Keratinocyte (primary cell): ENCODE results near the gene SLC5A2. TPM values are rescaled to one million over a fixed set of nuclear protein-coding genes. Genes with fewer than 3 reads are reported as not detected.

Experiments used
- DNase-seq: peaks from one replicate; pipeline ENCODE4 v3.0.0-alpha.2; 2011; ENCODE audit warnings: low read depth, missing footprints, low spot score
- FAIRE-seq: peaks from 2 replicates; lab custom pipeline; 2011; peaks lifted over from hg19 to GRCh38; lab: Jason Lieb, UNC
- H2AFZ ChIP-seq: 2 replicates; pipeline ENCODE4 v1.6.0; 2012; ENCODE audit warnings: low read length, control low read depth, inconsistent platforms; ENCODE audit not compliant: control insufficient read depth
- H3K27ac ChIP-seq: 2 replicates; pipeline ENCODE4 v1.5.1; 2011; ENCODE audit warnings: low read length; ENCODE audit not compliant: control insufficient read depth, insufficient read depth
- H3K27me3 ChIP-seq: 3 replicates; pipeline ENCODE4 v1.6.0; 2011; ENCODE audit warnings: low read length; ENCODE audit not compliant: control insufficient read depth, insufficient read depth; ENCODE audit errors: extremely low read depth
- H3K36me3 ChIP-seq, 2 experiments: 2 replicates in 1 of 2; 3 replicates in 1 of 2; pipeline ENCODE4 v1.5.1; 2011; ENCODE audit warnings: low read length in 2 of 2, mild to moderate bottlenecking in 1 of 2; ENCODE audit not compliant: control insufficient read depth in 2 of 2, insufficient read depth in 2 of 2; ENCODE audit errors: extremely low read depth in 1 of 2
- H3K4me1 ChIP-seq: 3 replicates; pipeline ENCODE4 v1.5.1; 2011; ENCODE audit warnings: low read length; ENCODE audit not compliant: control insufficient read depth, insufficient read depth; ENCODE audit errors: extremely low read depth
- H3K4me2 ChIP-seq: 3 replicates; pipeline ENCODE4 v1.6.0; 2011; ENCODE audit warnings: low read depth, low read length; ENCODE audit not compliant: control insufficient read depth, insufficient read depth; ENCODE audit errors: extremely low read depth
- H3K4me3 ChIP-seq, 3 experiments: fragments of 200-600 bp in 1 of 3; sonication (generic) in 1 of 3; 2 replicates in 2 of 3; 3 replicates in 1 of 3; pipeline ENCODE4 v1.5.1; 2011 to 2016; ENCODE audit warnings: low read length in 3 of 3, mild to moderate bottlenecking in 3 of 3, control low read depth in 2 of 3, inconsistent platforms in 1 of 3, low read depth in 1 of 3, mixed read lengths in 1 of 3, mixed run types in 1 of 3, moderate library complexity in 1 of 3; ENCODE audit not compliant: control insufficient read depth in 2 of 3, insufficient read depth in 2 of 3; ENCODE audit errors: extremely low read depth in 1 of 3
- H3K79me2 ChIP-seq: 2 replicates; pipeline ENCODE4 v1.6.0; 2012; ENCODE audit warnings: low read length; ENCODE audit not compliant: control insufficient read depth, insufficient read depth
- H3K9ac ChIP-seq: 3 replicates; pipeline ENCODE4 v1.6.0; 2011; ENCODE audit warnings: low read length; ENCODE audit not compliant: control insufficient read depth, insufficient read depth; ENCODE audit errors: extremely low read depth
- H3K9me1 ChIP-seq: 3 replicates; pipeline ENCODE4 v1.6.0; 2011; ENCODE audit warnings: low read length; ENCODE audit not compliant: control insufficient read depth, insufficient read depth; ENCODE audit errors: extremely low read depth
- H3K9me3 ChIP-seq: 2 replicates; pipeline ENCODE4 v1.5.1; 2012; ENCODE audit warnings: low read depth, low read length; ENCODE audit not compliant: control insufficient read depth
- H4K20me1 ChIP-seq: 3 replicates; pipeline ENCODE4 v1.6.0; 2011; ENCODE audit warnings: low read length; ENCODE audit not compliant: control insufficient read depth, insufficient read depth; ENCODE audit errors: extremely low read depth
- CTCF ChIP-seq, 3 experiments: IDR thresholded peaks in 1 of 3; conservative IDR thresholded peaks in 1 of 3; optimal IDR thresholded peaks in 1 of 3; 2 replicates in 2 of 3; 3 replicates in 1 of 3; pipeline versions ENCODE3 to v1.5.1; 2011; ENCODE audit warnings: low read length in 3 of 3, mild to moderate bottlenecking in 3 of 3, moderate library complexity in 2 of 3, control low read depth in 1 of 3, inconsistent platforms in 1 of 3; ENCODE audit not compliant: insufficient read depth in 2 of 3; ENCODE audit errors: extremely low read depth in 1 of 3
- EZH2 ChIP-seq: IDR thresholded peaks from one replicate; pipeline ENCODE4 v1.6.1; 2012; ENCODE audit warnings: inconsistent platforms, mild to moderate bottlenecking, low read length, moderate library complexity
- dilution Hi-C: fragments of 300-500 bp; cut with MboI; formaldehyde crosslinking; loops from one replicate; pipeline ENCODE4 v1.7.0; 2020; ENCODE audit warnings: low sequenced_read_pairs; ENCODE audit not compliant: extremely low pct_ligation_motif_present
- polyA plus RNA-seq, 5 experiments: library from polyadenylated mRNA; depleted of rRNA in 3 of 5; stranded (reverse) in 3 of 5; stranded (forward) in 1 of 5; unstranded in 1 of 5; fragments of >200 nt; gene quantifications; 1 replicate in 1 of 5; 2 replicates in 3 of 5; 3 replicates in 1 of 5; pipeline versions ENCODE4 v1.2.1 to v1.2.3, GENCODE V29; 2011 to 2012; ENCODE audit warnings: missing spikeins in 2 of 5, low read depth in 1 of 5, low replicate concordance in 1 of 5

The SLC5A2 gene
- polyA plus RNA-seq, 1 donor (not counting 4 experiments of a cell fraction or from before 2014, with no cell fraction given): not detected

- Histone ChIP-seq H3K36me3 (peaks cover 9% of the 10 kb centered on the region in 2 experiments), H3K79me2 (peaks cover 8% of the 10 kb centered on the region), H3K9me3 (no peaks in the 10 kb centered on the region), H3K4me2 (no peak overlapping the region), H3K4me1 (peaks cover 7% of the 10 kb centered on the region), H3K27me3 (no peaks in the 10 kb centered on the region), H2AFZ (no peak overlapping the region), H3K9me1 (no peaks in the 10 kb centered on the region), H3K27ac (no peak overlapping the region), H4K20me1 (no peaks in the 10 kb centered on the region), H3K9ac (no peak overlapping the region), H3K4me3 (no peak overlapping the region)
- DNase-seq (no peak), FAIRE-seq (no peak)
- no peak for TF ChIP-seq EZH2
- TF ChIP-seq CTCF (optimal IDR thresholded peaks at IDR 0.05 in 1 of 3, IDR thresholded peaks at IDR 0.05 in 1 of 3, conservative IDR thresholded peaks at IDR 0.05 in 1 of 3; ENCODE audit: extremely low read depth in 1 of 3, insufficient read depth in 2 of 3, low read length in 3 of 3): no peak
- dilution Hi-C loops: no loop called here
Observed at GRCh38 chr16:31504159-31504558, 21.2 kb downstream of the SLC5A2 start.

GRCh38 chr16:31505483-31505882 is 22.6 kb downstream of the SLC5A2 start:
- Histone ChIP-seq H4K20me1 (no peaks in the 10 kb centered on the region), H3K79me2 (peaks cover 8% of the 10 kb centered on the region), H2AFZ (no peak overlapping the region), H3K36me3 (peaks cover 3 to 5% of the 10 kb centered on the region in 2 experiments), H3K27me3 (no peaks in the 10 kb centered on the region), H3K4me2 (no peak overlapping the region), H3K9ac (no peak overlapping the region), H3K4me3 (no peak overlapping the region), H3K27ac (no peak overlapping the region), H3K4me1 (peaks cover 7% of the 10 kb centered on the region), H3K9me1 (no peaks in the 10 kb centered on the region), H3K9me3 (no peaks in the 10 kb centered on the region)
- no peak for DNase-seq
- no peak for FAIRE-seq
- TF ChIP-seq CTCF (optimal IDR thresholded peaks at IDR 0.05 in 1 of 3, IDR thresholded peaks at IDR 0.05 in 1 of 3, conservative IDR thresholded peaks at IDR 0.05 in 1 of 3; ENCODE audit: extremely low read depth in 1 of 3, insufficient read depth in 2 of 3, low read length in 3 of 3) (no peak), EZH2 (no peak)
- dilution Hi-C loops: no loop called here
